ENCODE measurements around the gene FGF4. TPM values are rescaled to one million over a fixed set of nuclear protein-coding genes. Genes with fewer than 3 reads are reported as not detected.

FGF4 gene
- total RNA-seq: not detected

GRCh38 chr11:69775163-69775755 lies at the start of gene FGF4:
TSS of gene FGF4 (minus strand) at chr11:69775341. CDS start at chr11:69775084, 257 bp downstream.
- Histone ChIP-seq H3K36me3 (no peaks in the 10 kb centered on the region), H3K4me3 (no peak within 1 kb of the TSS), H3K4me1 (peaks cover 0 to 5% of the 10 kb centered on the region in 2 donors), H3K27ac (no peak within 1 kb of the TSS), H3K9me3 (no peaks in the 10 kb centered on the region), H3K27me3 (peaks cover 0 to 21% of the 10 kb centered on the region in 2 donors)
- DNase-seq (ENCODE audit: low spot score): no peak
- TF ChIP-seq CTCF (IDR thresholded peaks at IDR 0.05): no peak

- Histone ChIP-seq H3K27me3 (peaks cover 0 to 8% of the 10 kb centered on the region in 2 donors), H3K36me3 (no peaks in the 10 kb centered on the region), H3K4me3 (no peak overlapping the region), H3K27ac (no peak overlapping the region), H3K9me3 (no peaks in the 10 kb centered on the region), H3K4me1 (no peaks in the 10 kb centered on the region)
- no peak for DNase-seq (ENCODE audit: low spot score)
- TF ChIP-seq CTCF (IDR thresholded peaks at IDR 0.05): no peak
Observed at GRCh38 chr11:69823641-69824265, 48.6 kb upstream of the FGF4 start.

GRCh38 chr11:69822676-69823494 lies 47.7 kb upstream of the FGF4 start:
- Histone ChIP-seq H3K36me3 (no peaks in the 10 kb centered on the region), H3K27me3 (peaks cover 0 to 15% of the 10 kb centered on the region in 2 donors), H3K27ac (no peak overlapping the region), H3K9me3 (no peaks in the 10 kb centered on the region), H3K4me1 (peaks cover 0 to under 1% of the 10 kb centered on the region in 2 donors), H3K4me3 (no peak overlapping the region)
- TF ChIP-seq CTCF (IDR thresholded peaks at IDR 0.05): no peak
- DNase-seq (ENCODE audit: low spot score): no peak

GRCh38 chr11:69821511-69822040 lies 46.4 kb upstream of the FGF4 start:
- H3K36me3 ChIP-seq: no peaks in the 10 kb centered on the region
- no peak for DNase-seq (ENCODE audit: low spot score)
- no peak overlapping the region for H3K4me3 ChIP-seq
- no peaks in the 10 kb centered on the region for H3K9me3 ChIP-seq
- H3K27me3 ChIP-seq: peaks cover 5 to 15% of the 10 kb centered on the region in 2 donors
- no peak overlapping the region for H3K27ac ChIP-seq
- H3K4me1 ChIP-seq: peaks cover 0 to 9% of the 10 kb centered on the region in 2 donors
- no peak for TF ChIP-seq CTCF (IDR thresholded peaks at IDR 0.05)

GRCh38 chr11:69820441-69820840 lies 45.3 kb upstream of the FGF4 start:
- H3K4me3 ChIP-seq: no peak overlapping the region
- peaks cover 0 to 9% of the 10 kb centered on the region in 2 donors for H3K4me1 ChIP-seq
- peaks cover 5 to 15% of the 10 kb centered on the region in 2 donors for H3K27me3 ChIP-seq
- no peaks in the 10 kb centered on the region for H3K36me3 ChIP-seq
- no peaks in the 10 kb centered on the region for H3K9me3 ChIP-seq
- no peak for DNase-seq (ENCODE audit: low spot score)
- no peak overlapping the region for H3K27ac ChIP-seq
- TF ChIP-seq CTCF (IDR thresholded peaks at IDR 0.05): no peak
